ENCODE measurements around the gene SORCS3. TPM values are rescaled to one million over a fixed set of nuclear protein-coding genes. Genes with fewer than 3 reads are reported as not detected.

The SORCS3 gene
- polyA plus RNA-seq, 4 donors = 0.07 to 0.31 TPM; not detected in 2

- no peaks in the 10 kb centered on the region for H3K9me3 ChIP-seq (ENCODE audit: control insufficient read depth in 2 of 2, insufficient read depth in 1 of 2, low read depth in 1 of 2, low read length in 1 of 2)
- H3K27me3 ChIP-seq (ENCODE audit: control insufficient read depth in 3 of 3, insufficient read depth in 3 of 3, low read length in 3 of 3) = no peaks in the 10 kb centered on the region
- no peak overlapping the region for H3K27ac ChIP-seq (ENCODE audit: low read depth in 1 of 3, low read length in 2 of 3)
- DNase-seq = no peak
- H3K4me1 ChIP-seq (ENCODE audit: control insufficient read depth in 3 of 3, insufficient read depth in 2 of 3, low read depth in 1 of 3, low read length in 2 of 3) = no peaks in the 10 kb centered on the region
- H3K36me3 ChIP-seq (ENCODE audit: control insufficient read depth in 3 of 3, insufficient read depth in 2 of 3, low read depth in 1 of 3, low read length in 3 of 3) = no peaks in the 10 kb centered on the region
- H3K4me3 ChIP-seq (ENCODE audit: low read depth in 1 of 3, low read length in 3 of 3) = no peak overlapping the region
- 44 to 60% (median 53%) methylated on average over 2 of the region's 2 CpGs for WGBS, 3 donors
- no peak for FAIRE-seq
These were observed 296.5 kb downstream of the SORCS3 start for GRCh38 chr10:104937567-104937966.

GRCh38 chr10:104938031-104938430 is 296.9 kb downstream of the SORCS3 start:
- no peaks in the 10 kb centered on the region for H3K4me1 ChIP-seq (ENCODE audit: control insufficient read depth in 3 of 3, insufficient read depth in 2 of 3, low read depth in 1 of 3, low read length in 2 of 3)
- H3K27ac ChIP-seq (ENCODE audit: low read depth in 1 of 3, low read length in 2 of 3) = no peak overlapping the region
- no peak overlapping the region for H3K4me3 ChIP-seq (ENCODE audit: low read depth in 1 of 3, low read length in 3 of 3)
- DNase-seq (no peak), FAIRE-seq (no peak)
- H3K9me3 ChIP-seq (ENCODE audit: control insufficient read depth in 2 of 2, insufficient read depth in 1 of 2, low read depth in 1 of 2, low read length in 1 of 2) = no peaks in the 10 kb centered on the region
- WGBS, 3 donors = 69 to 82% (median 77%) methylated on average over 4 of the region's 4 CpGs
- no peaks in the 10 kb centered on the region for H3K27me3 ChIP-seq (ENCODE audit: control insufficient read depth in 3 of 3, insufficient read depth in 3 of 3, low read length in 3 of 3)
- no peaks in the 10 kb centered on the region for H3K36me3 ChIP-seq (ENCODE audit: control insufficient read depth in 3 of 3, insufficient read depth in 2 of 3, low read depth in 1 of 3, low read length in 3 of 3)

DNA sequence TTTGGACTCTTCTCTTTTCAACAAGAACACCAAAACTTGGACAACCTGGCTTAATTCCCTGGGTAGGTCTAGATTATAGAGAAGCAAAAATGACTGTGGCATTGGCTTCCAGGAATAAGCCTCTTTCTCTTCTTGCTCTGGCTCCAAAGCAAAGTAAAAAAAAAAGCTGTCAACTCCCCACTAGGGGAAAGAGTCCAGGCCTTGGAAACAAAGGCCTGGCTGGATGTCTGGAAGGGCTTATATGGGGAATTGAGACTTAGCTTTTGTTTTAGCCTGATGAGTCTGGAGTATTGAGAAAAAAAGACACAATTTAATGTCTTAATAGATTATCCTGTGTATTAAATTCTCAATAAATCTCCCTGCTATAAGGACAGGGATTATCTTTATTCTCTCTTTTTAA is 300.6 kb downstream of the SORCS3 start:
- Histone ChIP-seq H3K36me3 (ENCODE audit: control insufficient read depth in 3 of 3, insufficient read depth in 2 of 3, low read depth in 1 of 3, low read length in 3 of 3) (no peaks in the 10 kb centered on the region), H3K27ac (ENCODE audit: low read depth in 1 of 3, low read length in 2 of 3) (no peak overlapping the region), H3K9me3 (ENCODE audit: control insufficient read depth in 2 of 2, insufficient read depth in 1 of 2, low read depth in 1 of 2, low read length in 1 of 2) (no peaks in the 10 kb centered on the region), H3K27me3 (ENCODE audit: control insufficient read depth in 3 of 3, insufficient read depth in 3 of 3, low read length in 3 of 3) (no peaks in the 10 kb centered on the region), H3K4me3 (ENCODE audit: low read depth in 1 of 3, low read length in 3 of 3) (no peak overlapping the region), H3K4me1 (ENCODE audit: control insufficient read depth in 3 of 3, insufficient read depth in 2 of 3, low read depth in 1 of 3, low read length in 2 of 3) (no peaks in the 10 kb centered on the region)
- no peak for FAIRE-seq
- DNase-seq = no peak

- H3K4me3 ChIP-seq (ENCODE audit: low read depth in 1 of 3, low read length in 3 of 3) = no peak overlapping the region
- no peaks in the 10 kb centered on the region for H3K36me3 ChIP-seq (ENCODE audit: control insufficient read depth in 3 of 3, insufficient read depth in 2 of 3, low read depth in 1 of 3, low read length in 3 of 3)
- H3K9me3 ChIP-seq (ENCODE audit: control insufficient read depth in 2 of 2, insufficient read depth in 1 of 2, low read depth in 1 of 2, low read length in 1 of 2) = no peaks in the 10 kb centered on the region
- WGBS, 3 donors = 92 to 96% (median 96%) methylated on average over 9 of the region's 9 CpGs
- H3K27me3 ChIP-seq (ENCODE audit: control insufficient read depth in 3 of 3, insufficient read depth in 3 of 3, low read length in 3 of 3) = no peaks in the 10 kb centered on the region
- FAIRE-seq (no peak), DNase-seq (no peak)
- H3K27ac ChIP-seq (ENCODE audit: low read depth in 1 of 3, low read length in 2 of 3) = no peak overlapping the region
- no peaks in the 10 kb centered on the region for H3K4me1 ChIP-seq (ENCODE audit: control insufficient read depth in 3 of 3, insufficient read depth in 2 of 3, low read depth in 1 of 3, low read length in 2 of 3)
These were observed 306.2 kb downstream of the SORCS3 start for GRCh38 chr10:104947314-104947713.

DNA sequence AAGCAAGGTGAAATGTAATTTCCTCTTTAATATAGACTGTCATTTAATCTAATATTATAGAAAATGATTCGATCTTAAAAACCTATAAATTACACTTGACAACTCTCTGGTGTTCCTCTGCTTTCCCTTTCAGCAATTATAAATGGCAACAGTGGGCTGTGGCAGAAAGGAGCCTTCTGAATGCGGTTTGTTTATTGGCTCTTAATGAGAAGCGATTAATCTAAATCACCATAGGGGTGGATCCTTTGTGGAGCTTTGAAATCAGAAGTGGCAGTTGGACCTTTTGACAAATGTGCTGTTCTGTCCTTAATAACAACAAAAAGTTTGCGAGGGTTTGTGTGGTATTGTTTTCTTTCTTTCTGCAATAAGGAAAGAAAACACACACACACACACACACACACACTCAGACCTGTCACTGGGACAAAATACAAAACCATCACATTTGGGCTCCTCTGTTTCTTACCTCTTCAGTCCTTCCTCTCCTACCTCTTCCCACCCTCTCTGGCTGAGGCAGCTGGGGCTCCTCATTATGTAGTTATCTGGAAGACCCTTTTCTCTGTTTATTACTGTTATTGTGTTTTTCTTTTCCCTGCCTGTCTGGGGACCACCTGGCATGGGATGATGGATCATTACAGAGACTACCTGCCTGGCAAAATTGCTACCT is 316.2 kb downstream of the SORCS3 start:
- 69 to 84% (median 80%) methylated on average over 4 of the region's 4 CpGs for WGBS, 3 donors
- FAIRE-seq = no peak
- Histone ChIP-seq H3K36me3 (ENCODE audit: control insufficient read depth in 3 of 3, insufficient read depth in 2 of 3, low read depth in 1 of 3, low read length in 3 of 3) (no peaks in the 10 kb centered on the region), H3K4me1 (ENCODE audit: control insufficient read depth in 3 of 3, insufficient read depth in 2 of 3, low read depth in 1 of 3, low read length in 2 of 3) (no peaks in the 10 kb centered on the region), H3K27ac (ENCODE audit: low read depth in 1 of 3, low read length in 2 of 3) (no peak overlapping the region), H3K9me3 (ENCODE audit: control insufficient read depth in 2 of 2, insufficient read depth in 1 of 2, low read depth in 1 of 2, low read length in 1 of 2) (no peaks in the 10 kb centered on the region), H3K4me3 (ENCODE audit: low read depth in 1 of 3, low read length in 3 of 3) (no peak overlapping the region), H3K27me3 (ENCODE audit: control insufficient read depth in 3 of 3, insufficient read depth in 3 of 3, low read length in 3 of 3) (no peaks in the 10 kb centered on the region)
- DNase-seq = no peak

DNA sequence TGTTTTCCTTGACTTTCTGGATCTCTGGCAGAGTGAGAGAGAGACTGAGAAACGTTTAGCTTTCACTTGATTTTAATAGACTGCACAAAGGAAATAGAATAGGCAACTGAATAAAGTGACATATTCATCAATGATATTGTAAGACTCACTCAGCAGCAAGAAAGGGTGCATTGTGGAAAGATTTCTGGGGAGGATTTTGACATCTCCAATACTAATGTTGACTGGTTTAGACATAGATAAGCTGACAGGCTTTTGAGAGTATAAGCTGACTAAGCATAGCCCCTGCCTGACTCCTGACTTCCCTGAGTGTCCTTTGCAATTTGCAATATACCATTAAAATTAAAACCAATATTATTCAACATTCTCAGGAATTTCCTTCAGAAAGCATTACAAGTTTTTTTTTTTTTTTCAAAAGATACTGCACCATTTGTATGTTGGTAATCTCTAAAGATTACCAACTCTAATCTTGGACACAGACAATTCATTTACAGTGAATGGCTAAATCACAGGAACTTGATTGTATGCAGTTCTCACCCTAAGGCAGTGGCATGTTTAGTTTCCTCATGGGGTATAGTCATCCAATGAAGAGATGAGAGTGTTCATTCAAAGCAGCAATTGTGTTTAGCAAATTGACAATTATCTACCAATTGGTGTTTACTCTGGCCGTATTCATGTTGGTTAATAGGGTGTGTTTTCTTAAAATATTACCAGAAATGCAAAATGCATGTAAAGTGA is 325.6 kb downstream of the SORCS3 start:
- H3K4me3 ChIP-seq (ENCODE audit: low read depth in 1 of 3, low read length in 3 of 3) = no peak overlapping the region
- H3K9me3 ChIP-seq (ENCODE audit: control insufficient read depth in 2 of 2, insufficient read depth in 1 of 2, low read depth in 1 of 2, low read length in 1 of 2) = no peaks in the 10 kb centered on the region
- no peak overlapping the region for H3K27ac ChIP-seq (ENCODE audit: low read depth in 1 of 3, low read length in 2 of 3)
- WGBS, 3 donors = 18 to 48% (median 40%) methylated on average over 2 of the region's 2 CpGs
- H3K27me3 ChIP-seq (ENCODE audit: control insufficient read depth in 3 of 3, insufficient read depth in 3 of 3, low read length in 3 of 3) = no peaks in the 10 kb centered on the region
- DNase-seq (no peak), FAIRE-seq (no peak)
- no peaks in the 10 kb centered on the region for H3K4me1 ChIP-seq (ENCODE audit: control insufficient read depth in 3 of 3, insufficient read depth in 2 of 3, low read depth in 1 of 3, low read length in 2 of 3)
- no peaks in the 10 kb centered on the region for H3K36me3 ChIP-seq (ENCODE audit: control insufficient read depth in 3 of 3, insufficient read depth in 2 of 3, low read depth in 1 of 3, low read length in 3 of 3)

DNA sequence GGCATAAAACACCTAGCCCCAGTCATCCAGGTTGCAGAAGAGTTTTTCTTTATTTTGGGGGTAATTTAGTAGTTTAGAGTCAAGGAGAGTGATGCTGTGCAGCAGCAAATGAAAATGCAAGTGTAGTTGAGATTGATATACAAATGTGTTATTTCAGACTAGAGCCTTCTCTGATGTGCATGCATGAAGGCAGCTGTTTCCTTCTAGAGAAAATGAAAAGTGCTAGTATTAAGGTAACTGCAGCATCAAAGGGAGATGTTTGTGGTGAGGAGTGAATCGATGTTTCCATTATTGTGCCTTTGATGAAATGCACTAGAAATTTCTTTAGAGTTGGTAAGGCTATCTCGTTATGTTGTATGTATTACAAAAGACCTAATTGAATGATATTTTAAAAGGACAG is 339.3 kb downstream of the SORCS3 start:
- H3K4me1 ChIP-seq (ENCODE audit: control insufficient read depth in 3 of 3, insufficient read depth in 2 of 3, low read depth in 1 of 3, low read length in 2 of 3) = no peaks in the 10 kb centered on the region
- FAIRE-seq = no peak
- H3K4me3 ChIP-seq (ENCODE audit: low read depth in 1 of 3, low read length in 3 of 3) = no peak overlapping the region
- DNase-seq = no peak
- H3K27me3 ChIP-seq (ENCODE audit: control insufficient read depth in 3 of 3, insufficient read depth in 3 of 3, low read length in 3 of 3) = no peaks in the 10 kb centered on the region
- H3K36me3 ChIP-seq (ENCODE audit: control insufficient read depth in 3 of 3, insufficient read depth in 2 of 3, low read depth in 1 of 3, low read length in 3 of 3) = no peaks in the 10 kb centered on the region
- no peak overlapping the region for H3K27ac ChIP-seq (ENCODE audit: low read depth in 1 of 3, low read length in 2 of 3)
- H3K9me3 ChIP-seq (ENCODE audit: control insufficient read depth in 2 of 2, insufficient read depth in 1 of 2, low read depth in 1 of 2, low read length in 1 of 2) = no peaks in the 10 kb centered on the region
- 70 to 77% (median 72%) methylated on average over 2 of the region's 2 CpGs for WGBS, 3 donors

GRCh38 chr10:104981995-104982394 is 340.9 kb downstream of the SORCS3 start:
- no peak overlapping the region for H3K4me3 ChIP-seq (ENCODE audit: low read depth in 1 of 3, low read length in 3 of 3)
- H3K27me3 ChIP-seq (ENCODE audit: control insufficient read depth in 3 of 3, insufficient read depth in 3 of 3, low read length in 3 of 3) = no peaks in the 10 kb centered on the region
- no peaks in the 10 kb centered on the region for H3K36me3 ChIP-seq (ENCODE audit: control insufficient read depth in 3 of 3, insufficient read depth in 2 of 3, low read depth in 1 of 3, low read length in 3 of 3)
- no peaks in the 10 kb centered on the region for H3K9me3 ChIP-seq (ENCODE audit: control insufficient read depth in 2 of 2, insufficient read depth in 1 of 2, low read depth in 1 of 2, low read length in 1 of 2)
- no peak for FAIRE-seq
- no peak for DNase-seq
- 59 to 80% (median 66%) methylated on average over 4 of the region's 4 CpGs for WGBS, 3 donors
- no peaks in the 10 kb centered on the region for H3K4me1 ChIP-seq (ENCODE audit: control insufficient read depth in 3 of 3, insufficient read depth in 2 of 3, low read depth in 1 of 3, low read length in 2 of 3)
- no peak overlapping the region for H3K27ac ChIP-seq (ENCODE audit: low read depth in 1 of 3, low read length in 2 of 3)

- Histone ChIP-seq H3K27me3 (ENCODE audit: control insufficient read depth in 3 of 3, insufficient read depth in 3 of 3, low read length in 3 of 3) (no peaks in the 10 kb centered on the region), H3K36me3 (ENCODE audit: control insufficient read depth in 3 of 3, insufficient read depth in 2 of 3, low read depth in 1 of 3, low read length in 3 of 3) (no peaks in the 10 kb centered on the region), H3K27ac (ENCODE audit: low read depth in 1 of 3, low read length in 2 of 3) (no peak overlapping the region), H3K4me1 (ENCODE audit: control insufficient read depth in 3 of 3, insufficient read depth in 2 of 3, low read depth in 1 of 3, low read length in 2 of 3) (no peaks in the 10 kb centered on the region), H3K4me3 (ENCODE audit: low read depth in 1 of 3, low read length in 3 of 3) (no peak overlapping the region), H3K9me3 (ENCODE audit: control insufficient read depth in 2 of 2, insufficient read depth in 1 of 2, low read depth in 1 of 2, low read length in 1 of 2) (no peaks in the 10 kb centered on the region)
- WGBS, 3 donors = 63 to 85% (median 67%) methylated on average over 1 of the region's 1 CpG
- DNase-seq (no peak), FAIRE-seq (no peak)
These were observed 347.6 kb downstream of the SORCS3 start for GRCh38 chr10:104988686-104989085.

All from small intestine (tissue), 7 donors.